ENCODE data around the gene TOM1L2.

Gene TOM1L2

DNA sequence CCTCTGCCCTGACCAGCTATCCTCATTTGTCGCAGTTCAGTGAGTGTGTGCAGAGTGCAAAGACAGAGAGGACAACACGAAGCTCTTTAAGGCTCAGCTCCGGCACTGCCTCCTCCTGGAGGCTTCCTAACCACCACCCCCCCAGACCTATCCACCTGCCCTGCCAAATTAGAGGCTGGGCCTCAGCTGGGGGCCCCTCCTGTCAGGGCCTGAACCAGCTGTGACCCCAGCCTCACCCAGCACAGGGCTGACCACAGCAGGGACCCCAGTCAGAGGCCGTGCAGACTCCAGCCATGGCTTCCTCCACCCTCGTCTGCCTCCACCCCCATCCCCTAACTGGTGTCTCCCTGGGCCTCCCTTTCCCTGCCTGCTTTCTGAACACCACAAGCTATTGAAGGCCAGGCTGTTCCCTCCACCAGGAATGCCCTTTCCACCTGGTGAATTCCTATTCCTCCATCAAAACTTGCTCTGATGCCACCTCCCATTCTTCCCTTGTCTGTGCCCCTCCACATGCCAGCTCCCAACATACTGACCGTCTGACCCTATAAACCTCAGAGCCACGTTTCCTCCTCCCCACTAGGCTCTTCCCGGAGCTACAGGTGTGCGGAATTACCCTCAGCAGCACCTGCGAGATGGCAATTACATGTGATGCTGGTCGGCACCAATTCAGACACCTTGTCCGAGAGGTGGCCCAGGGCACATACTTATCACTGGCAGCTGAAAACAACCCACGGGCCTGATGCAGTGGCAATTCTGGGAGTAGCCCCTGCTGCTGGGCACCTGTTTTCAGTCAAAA, 144.2 kb downstream of the TOM1L2 start:
- no peak for DNase-seq

DNA sequence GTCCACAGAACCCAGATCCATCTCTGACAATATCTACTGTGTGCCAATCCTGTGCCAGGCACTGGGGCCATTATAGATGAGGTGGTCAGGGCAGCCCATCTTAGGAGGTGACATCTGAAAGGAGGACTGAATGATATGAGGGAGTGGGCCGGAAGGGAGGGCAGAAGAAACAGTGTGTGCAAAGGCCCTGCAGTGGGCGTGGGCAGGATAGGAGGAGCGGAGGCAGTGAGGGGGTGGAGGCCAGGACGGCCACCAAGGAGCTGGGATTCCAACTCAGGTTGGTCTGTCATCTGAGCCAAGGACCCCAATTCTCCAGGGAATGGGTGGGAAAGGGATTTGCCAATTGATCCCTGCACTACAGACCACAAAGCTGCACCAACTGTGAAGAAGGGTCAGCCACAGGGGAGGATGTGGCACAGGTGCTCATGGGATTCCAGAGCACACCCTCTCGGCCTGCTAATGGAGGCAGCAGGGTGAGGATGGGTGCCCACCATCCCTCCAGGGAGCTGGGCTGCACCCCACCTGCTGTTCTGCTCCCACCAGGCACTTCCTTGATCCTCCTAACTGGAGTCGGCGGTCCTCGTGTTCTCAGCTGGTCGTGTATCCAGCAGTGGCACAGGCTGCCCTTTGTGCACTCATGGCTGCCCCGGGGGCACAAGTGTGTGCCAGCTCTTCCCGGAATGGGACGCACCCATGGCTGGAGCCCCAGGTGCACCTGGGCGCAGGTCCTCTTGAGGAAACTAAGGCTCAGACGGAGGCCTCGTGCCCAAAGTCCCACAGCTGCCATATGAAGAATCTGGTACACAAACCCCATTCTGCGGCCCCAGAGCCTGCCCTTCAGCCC, 145.0 kb downstream of the TOM1L2 start:
- no peak for DNase-seq

DNA sequence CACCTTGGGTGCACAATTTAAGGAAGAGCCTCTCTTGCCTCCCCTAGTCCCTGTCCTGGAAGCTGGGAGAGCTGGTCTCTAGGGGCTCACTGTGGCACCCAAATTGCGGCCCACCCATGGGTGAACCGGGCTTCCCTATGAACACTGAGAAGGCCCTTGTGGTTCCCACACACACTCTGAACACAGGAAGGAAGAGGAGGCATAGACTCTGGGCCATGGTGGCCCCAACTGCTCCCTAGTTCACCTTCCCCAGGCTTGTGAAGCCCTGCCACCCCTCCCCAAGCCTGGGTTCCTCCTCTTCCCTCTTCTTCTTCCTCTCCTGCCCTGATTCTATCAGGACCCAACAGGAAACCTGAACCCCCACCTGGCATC, 145.9 kb downstream of the TOM1L2 start:
- DNase-seq: no peak

DNA sequence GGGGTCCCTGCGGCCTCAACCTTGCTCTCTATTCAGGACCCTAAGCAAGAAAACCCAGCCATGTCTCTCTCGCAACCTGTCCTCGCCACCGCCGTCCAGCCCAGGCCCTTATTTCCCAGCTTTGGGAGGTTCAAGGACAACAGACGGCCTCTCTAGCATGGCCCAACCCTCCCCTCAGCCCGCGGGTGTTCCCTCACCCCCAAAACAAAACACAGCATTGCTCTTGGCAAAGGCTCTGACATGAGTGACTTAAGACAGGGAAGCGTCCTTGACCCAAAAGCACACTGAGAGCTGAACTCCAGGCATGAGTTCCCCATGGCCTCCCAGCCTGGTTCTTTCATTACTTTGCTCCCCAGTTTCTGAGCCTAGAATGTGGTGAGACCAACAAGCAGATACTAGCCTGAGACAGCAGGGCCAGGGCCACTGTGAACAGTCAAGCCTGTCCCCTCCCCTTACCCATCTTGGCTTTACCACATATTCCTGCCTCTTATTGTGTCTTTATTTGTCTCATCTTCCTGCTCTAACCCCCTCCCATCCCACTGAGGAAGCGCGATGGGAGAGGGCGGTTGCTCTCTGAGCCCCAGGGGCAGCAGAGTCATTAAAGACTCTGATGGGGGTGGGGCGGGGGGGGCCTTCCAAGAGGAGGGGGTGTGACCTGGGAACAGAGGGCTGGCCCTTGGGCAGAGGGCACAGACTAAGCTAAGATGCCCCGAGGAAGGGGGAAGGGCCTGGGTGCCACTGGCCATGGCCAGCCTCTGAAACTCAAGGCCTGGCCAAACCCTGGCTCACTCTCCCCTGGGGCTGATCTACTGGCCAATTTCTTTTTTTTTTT, 147.2 kb downstream of the TOM1L2 start:
- DNase-seq: no peak

DNA sequence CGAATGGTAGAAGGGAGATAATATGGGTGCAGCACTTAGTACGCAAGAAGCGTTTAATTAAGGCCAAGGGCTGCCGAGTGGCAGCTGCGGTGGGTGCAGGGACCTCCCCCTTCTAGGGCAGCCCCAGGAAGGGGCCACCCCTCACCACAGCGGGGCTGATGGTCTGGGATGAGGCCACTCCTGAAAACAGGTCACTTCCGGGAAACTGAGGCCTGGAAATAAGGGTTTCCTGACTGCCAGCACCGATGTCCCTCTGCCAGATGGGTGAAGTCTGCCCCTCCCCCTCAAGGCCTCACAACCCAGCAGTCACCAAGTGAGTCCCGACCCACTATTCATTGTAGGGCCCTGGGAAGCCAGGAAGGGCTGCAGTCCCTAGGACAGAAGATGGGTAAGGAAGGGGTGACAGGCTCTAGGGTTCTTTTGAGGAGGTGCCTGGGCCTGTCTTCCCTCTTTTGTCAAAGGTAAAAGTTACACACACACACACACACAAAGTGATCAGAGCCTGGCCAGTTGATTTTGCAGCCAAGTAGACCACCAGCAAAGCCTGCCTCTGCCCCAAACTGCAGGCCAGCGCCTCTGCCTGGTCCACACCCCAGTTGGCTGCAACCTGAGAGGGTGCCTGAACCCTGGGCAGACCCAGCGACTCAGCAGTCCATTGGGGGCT, 147.9 kb downstream of the TOM1L2 start:
- no peak for DNase-seq

DNA sequence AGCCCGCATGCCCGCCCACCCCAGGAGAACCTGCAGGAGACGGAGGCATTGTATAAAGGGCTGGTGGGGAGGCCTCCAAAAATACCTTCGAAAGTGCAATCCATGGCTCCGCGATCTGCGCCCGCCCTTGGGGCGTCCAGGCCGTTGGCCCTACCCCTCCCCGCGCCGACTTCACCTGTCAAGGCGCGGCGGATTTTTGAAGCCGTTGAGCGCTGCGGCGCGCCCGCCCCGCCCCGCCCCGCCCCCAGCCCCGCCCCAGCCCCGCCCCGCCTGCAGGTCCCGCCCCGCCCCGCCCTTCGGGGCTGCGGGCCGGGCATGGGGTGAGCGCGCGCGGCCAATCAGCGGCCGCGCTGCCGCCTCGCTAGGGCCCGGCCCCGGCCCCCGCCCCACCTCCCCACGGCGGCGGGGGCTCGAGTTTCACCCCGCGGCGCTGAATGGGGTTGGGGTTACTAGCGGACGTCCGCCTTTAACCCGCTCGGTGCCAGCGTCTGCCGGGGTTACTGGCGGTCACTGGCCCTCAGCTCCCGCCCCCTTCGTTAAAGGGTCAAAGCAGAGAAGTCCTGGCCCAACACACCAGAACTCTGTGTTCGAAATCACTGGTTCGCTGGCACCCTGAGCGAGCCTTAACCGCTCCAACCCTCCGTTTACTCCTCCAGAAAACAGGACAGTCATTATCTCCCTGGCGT, 148.6 kb downstream of the TOM1L2 start:
- DNase-seq: peak; percentile 78

DNA sequence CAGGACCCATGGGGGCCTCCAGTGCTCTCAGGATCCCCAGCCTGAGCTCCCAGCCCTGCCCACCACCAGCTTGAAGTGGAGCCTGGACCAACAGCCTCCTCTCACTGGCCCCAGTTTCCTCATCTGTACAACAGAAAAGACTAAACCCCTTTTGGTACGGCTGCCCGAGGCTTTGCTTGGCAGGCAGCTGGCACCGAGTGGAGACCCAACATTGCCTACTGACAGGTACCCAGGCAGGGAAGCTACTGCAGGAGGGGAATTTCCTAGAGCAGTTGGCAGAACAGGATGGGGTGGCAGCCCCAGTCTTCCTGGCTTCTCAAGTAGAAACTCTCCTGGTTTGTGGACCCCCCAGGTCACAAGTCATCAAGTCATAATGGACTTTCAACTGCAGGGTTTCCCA, 149.6 kb downstream of the TOM1L2 start:
- DNase-seq: no peak

DNA sequence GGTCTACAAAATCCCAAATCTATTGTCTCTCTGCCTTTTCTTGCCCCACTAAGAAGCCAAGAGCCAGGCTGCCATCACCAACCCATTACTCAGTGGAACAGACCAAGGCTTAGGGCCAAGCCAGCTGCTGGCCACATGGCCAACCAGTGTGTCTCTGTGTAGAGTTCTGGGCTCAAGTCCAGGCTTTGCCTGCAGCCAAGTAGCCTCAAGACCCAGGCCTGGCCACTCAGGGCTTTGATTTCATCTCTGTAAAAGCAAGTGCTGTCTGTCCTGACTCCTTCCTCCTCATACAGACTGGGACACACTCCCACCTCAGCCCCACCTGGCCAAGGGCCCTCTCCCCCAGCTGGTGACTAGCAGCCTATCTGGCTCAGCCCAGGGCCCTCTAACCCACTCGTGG, 150.0 kb downstream of the TOM1L2 start:
- no peak for DNase-seq

DNA sequence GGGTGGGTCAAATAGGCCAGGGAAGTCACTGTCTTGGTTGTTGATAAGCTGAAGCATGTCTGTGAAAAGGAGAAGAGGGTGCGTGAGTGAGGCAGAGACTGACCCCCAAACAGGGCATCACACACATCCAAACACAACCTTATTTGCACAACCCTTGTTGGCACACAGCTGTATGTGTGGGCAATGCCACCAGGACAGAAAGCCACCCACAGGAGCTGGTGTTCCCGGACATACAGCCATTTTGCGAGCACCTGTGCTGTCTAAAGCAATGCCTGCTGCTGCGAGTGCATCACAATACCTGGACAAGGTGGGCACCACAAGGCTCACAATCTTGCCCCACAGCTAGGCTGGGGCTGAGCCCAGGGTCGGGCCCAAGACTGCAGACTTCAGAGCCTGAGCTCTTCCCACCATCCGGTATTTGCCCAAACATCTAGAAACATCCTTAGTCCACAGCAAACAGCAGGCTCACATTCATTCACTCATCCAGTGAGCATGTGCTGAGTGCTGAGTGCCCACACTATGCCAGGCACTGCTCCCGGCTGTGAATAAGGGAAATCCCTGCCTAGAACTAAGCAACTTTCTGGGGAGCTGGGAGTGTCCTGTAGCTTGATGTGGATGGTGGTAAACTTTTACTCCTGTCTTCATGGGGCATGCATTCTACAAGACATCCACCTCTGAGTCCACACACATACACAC, 151.6 kb downstream of the TOM1L2 start:
- DNase-seq: no peak

DNA sequence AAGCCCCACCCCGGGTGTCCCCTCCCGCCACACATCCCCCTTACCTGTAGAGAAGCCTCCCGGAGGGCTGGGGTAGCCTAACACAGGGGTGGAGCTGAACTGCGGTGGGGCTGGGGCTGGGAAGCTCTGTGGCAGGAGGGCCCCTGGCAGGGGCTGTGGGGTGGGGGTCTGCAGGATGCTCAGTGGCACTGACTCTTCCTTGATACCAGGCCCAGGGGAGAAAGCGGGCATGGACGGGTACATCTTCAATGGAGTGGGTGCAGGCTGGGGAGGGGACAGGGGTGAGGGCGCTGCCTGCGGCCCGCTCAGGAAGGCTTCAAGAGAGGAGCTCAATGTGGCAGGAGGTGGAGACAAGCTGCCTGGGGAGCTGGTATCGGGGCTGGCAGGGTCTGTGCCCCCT, 152.2 kb downstream of the TOM1L2 start:
- no peak for DNase-seq

DNA sequence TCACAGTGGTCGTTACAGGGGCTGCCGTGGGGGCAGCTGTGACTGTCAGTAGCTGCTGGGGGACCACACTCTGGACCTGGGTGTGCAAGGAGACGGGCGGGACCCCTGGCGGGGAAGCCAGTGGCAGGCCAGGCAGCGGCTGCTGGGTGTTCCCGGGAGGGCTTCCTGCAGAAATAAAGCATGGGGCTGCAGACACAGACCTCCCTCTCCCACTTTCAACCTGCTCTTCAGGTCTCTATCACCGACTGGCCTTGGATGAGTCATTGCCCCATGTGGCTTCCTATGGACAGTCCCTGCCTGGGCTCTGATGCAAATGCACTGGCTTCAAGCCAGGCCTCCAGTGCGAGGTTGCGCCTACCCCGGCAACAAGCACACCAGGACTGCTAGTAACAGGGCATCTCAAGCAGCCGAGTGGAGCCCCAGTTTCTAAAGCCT, 152.6 kb downstream of the TOM1L2 start:
- DNase-seq: peak; percentile 27

DNA sequence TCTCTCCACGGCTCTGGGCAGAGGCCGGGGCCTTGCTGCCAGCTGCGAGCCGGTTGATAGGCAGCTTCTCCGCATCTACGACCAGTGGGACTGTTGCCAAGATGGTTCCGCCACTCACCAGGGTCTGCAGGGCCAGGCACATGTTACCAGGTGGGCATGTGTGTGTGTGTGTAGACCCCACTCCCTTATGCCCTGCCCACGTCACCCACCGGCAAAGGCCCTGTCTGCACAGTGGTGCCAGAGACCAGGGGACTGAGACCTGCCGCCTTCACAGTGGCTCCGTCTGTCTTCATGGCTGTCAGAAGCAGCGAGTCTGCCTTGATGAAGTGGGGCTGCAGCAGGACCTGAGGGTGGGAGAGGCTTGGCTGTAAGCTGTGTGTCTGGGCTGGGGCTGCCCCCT, 153.1 kb downstream of the TOM1L2 start:
- no peak for DNase-seq

DNA sequence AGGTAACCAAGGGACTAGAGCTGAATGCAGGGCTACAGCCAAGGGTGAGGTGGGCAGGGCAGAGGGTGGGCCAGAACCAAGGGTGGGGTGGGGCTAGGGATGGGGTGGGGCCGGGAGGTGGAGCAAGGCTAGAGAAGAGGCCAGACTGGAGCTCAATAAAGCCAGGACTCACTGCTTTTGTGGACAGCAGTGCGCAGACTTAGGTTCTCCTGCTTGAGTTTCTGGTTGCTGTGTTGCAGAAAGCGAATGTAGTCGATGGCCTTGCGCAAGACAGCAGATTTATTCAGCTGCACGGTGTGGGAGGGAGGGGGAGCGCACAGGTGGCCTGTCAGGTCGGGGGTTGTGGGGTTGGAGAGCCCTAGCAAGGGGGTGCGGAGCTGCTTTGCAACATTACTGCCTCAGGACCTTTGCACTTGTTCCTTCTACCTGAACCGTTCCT, 154.1 kb downstream of the TOM1L2 start:
- DNase-seq: no peak

DNA sequence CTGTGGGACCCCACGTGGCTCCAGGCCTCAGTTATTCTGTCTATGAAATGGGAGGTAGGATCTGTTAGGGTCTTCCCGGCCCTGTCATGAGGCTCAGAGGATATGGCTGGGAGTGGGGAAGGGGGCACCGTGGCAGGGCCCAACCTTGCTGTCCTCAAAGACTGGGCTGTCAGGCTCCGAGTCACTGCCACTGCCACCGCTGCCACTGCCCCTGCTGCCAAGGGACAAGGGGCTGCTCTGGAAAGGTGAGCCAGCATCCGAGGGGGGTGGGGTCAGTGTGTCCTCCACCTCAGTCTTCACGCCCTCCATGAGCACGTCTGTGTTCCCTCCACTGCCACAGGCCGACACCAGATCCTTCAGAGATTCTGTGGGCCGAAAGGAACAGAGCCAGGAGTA, 154.7 kb downstream of the TOM1L2 start:
- no peak for DNase-seq

DNA sequence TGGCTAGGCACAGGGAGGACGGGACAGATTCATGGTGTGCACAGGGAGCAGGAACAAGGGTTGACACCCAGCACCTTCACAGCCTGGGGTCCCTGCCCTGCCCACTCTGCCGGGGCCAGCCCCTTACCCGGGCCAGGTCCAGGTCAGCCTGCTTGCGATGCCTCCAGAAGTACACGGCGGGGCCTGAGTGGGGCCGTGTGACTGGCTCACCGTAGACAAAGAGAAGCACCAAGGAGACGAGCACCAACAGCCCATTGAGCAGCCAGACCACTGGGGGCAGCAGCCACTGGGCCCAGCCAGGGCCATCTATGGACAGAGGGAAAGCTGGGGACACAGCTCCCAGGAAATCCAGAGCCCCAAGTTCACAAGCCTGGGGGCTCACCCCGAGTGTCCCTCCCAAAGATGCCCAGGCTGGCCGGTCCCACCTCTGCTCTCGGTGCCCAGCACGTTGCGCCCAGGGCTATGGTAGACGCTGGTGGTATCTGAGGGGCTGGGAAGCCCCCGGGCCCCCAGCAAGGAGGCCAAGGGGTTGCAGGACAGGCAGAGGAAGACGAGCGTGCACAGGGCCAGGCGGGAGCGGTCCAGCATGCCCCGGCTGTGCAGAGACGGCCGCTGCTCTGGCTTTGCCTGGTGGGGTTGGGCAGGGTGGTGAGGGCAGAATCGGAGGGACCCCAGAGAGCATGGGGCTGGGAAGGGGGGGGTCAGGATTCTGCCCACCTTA, 155.2 kb downstream of the TOM1L2 start:
- no peak for DNase-seq

DNA sequence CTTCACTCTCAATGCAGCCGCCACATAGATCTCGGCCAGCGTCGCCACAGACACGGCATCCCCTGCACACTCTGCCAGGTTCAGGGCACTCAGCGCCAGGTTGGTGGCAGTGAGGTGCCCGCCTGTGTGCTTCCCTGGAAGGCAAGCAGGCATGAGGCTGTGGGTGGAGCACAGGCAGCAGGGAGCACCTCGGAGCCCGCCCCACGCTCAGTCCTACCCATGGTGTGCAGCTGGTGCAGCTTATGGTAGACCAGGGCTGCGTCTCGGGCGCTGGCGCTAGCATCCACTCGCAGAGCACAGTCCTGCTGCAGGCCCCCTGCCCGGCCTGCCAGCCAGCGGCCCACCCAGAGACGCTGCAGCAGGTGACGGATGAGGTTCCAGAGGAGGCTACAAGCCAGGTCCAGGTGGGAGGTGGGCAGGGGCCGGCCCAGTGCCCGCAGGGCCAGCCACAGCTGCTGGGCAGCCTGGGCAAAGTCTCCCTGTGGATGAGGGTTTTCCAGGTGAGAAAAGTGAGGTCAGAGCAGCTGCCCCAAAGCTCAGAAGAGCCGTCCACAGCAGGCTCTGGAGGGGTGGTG, 155.9 kb downstream of the TOM1L2 start:
- no peak for DNase-seq

DNA sequence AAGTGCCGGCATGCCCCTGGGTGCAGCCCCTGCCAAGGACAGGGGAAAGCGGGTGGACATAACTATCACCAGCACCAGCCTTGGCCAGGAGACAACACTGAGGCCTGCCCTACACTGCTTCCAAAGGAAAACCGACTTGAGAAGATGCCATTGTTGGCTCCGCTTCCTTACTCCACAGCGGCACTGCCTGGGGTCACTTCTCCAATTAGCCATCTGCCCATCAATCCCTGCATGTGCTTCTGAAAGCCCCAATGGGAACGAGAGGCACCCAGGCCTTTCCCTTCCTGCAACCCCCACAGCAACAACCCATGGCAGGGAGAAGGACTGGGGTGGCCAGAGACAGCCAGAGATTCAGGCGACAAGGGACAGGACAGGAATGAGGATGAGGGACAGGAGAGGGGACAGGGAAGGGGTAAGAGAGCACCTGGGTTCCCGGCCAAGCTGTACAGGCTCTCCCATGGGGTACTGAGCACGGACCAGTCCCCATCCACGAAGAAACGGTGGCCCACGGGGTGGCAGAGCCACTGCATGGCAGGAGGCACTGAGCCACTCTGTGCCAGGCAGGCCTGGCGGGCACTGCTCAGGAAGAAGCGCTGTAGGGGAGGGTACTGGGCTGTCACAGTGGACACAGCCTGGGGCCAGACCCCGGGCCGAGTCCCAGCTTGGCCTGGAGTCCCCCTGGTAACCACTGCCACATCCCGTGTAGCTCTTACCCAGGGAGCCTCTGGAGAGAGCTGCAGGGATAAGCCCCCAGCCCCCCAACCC, 156.6 kb downstream of the TOM1L2 start:
- DNase-seq: no peak

DNA sequence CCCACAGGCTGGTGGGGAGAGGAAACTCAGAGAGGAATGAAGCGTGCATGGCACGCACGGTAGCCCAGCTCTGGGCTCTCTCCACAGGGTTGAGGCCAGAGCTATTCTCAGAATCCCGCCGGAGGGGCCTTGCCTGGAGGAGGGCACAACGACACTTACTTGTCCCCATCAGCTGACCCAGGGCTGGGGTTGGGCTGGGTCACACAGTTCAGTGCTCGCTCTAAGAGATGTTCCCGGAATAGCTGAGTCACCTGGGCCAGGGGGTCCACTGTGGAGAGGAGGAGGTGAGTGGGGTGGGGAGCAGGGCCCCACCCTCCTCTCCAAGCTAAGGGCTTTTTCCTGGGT, 157.2 kb downstream of the TOM1L2 start:
- DNase-seq: no peak

DNA sequence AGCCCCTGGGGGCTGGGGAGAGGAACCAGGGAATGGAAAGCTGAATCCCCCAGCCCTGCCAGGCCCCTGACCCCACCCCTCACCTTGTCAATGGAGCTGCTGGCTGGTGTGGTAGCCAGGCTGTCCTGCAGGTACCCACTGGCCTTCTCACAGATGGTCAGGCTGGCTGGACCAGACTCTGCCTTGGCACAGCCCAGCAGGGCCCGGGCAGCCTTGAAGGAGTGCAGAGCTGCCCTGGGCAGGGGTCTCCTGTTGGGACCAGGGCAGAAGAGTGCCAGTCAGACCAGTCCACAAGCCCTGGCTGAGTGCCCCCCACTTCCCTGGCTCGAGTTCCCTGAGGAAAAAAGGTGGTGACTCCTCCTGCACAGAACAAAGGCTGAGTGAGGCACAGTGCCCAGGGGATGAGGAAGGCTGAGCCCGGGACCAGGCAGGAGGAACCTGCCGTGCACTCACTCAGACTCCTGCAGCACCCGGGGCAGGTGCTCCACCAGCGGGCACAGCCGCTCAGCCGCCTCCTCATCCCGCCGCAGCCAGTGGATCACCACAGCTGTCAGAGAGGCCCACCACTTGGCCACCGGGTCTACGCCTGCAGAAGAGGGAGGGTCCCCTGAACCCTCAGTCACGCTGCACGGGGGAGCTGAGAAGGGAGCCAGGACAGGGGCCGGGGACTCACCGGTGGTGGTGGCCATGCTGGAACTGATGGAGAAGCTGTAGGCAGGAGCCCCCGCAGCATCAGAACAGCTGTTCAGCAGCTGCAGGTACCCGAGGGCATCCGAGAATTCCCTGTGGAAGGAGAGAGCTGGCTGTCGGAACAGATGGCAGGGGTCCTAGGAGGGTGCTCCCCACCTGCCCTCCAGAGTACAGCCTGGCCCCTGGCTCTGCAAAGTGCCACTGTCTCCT, 157.8 kb downstream of the TOM1L2 start:
- no peak for DNase-seq

All from activated effector memory CD4-positive, alpha-beta T cell treated with Interleukin-2 at 50 U/mL for 16 hours (primary cell).